ENCODE data around the gene DNAH5.

- TF ChIP-seq, protein P1, sequence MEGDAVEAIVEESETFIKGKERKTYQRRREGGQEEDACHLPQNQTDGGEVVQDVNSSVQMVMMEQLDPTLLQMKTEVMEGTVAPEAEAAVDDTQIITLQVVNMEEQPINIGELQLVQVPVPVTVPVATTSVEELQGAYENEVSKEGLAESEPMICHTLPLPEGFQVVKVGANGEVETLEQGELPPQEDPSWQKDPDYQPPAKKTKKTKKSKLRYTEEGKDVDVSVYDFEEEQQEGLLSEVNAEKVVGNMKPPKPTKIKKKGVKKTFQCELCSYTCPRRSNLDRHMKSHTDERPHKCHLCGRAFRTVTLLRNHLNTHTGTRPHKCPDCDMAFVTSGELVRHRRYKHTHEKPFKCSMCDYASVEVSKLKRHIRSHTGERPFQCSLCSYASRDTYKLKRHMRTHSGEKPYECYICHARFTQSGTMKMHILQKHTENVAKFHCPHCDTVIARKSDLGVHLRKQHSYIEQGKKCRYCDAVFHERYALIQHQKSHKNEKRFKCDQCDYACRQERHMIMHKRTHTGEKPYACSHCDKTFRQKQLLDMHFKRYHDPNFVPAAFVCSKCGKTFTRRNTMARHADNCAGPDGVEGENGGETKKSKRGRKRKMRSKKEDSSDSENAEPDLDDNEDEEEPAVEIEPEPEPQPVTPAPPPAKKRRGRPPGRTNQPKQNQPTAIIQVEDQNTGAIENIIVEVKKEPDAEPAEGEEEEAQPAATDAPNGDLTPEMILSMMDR (IDR thresholded peaks at IDR 0.05): no peak
- TF ChIP-seq EZH2 (IDR thresholded peaks at IDR 0.05; ENCODE audit: borderline replicate concordance, insufficient read depth, low read depth, low read length, poor library complexity, severe bottlenecking): no peak
These were observed 164.4 kb downstream of the DNAH5 start for GRCh38 chr5:13780081-13780480.
